B cell (primary cell): Measurements from ENCODE around the gene WDR64. TPM values are rescaled to one million over a fixed set of nuclear protein-coding genes. Genes with fewer than 3 reads are reported as not detected.
"Not testable (repeated sequence)": the region's sequence is repeated elsewhere in the genome, so short reads cannot be mapped to it uniquely, and the experiment has no call there.

Source experiments
- ATAC-seq: fragments of 200-7000 bp; cut with Tn5 transposase; one replicate; pipeline ENCODE4 v1.10.0; 2021; ENCODE audit warnings: low read depth, mild to moderate bottlenecking, moderate number of reproducible peaks, moderate library complexity
- CTCF ChIA-PET: fragments of 350-600 bp; sonication (Branson Sonifier 250); formaldehyde crosslinking; loops from one replicate; lab custom pipeline; 2021; ENCODE audit warnings: antibody characterized with exemption, inconsistent platforms; lab: Charles Lee
- POLR2A ChIA-PET: fragments of 350-600 bp; sonication (Branson Sonifier 250); formaldehyde crosslinking; loops from one replicate; lab custom pipeline; 2021; ENCODE audit warnings: antibody characterized with exemption; lab: Charles Lee
- DNase-seq: peaks from one replicate; pipeline ENCODE4 v3.0.0; 2013
- H2AFZ ChIP-seq: 2 replicates; pipeline ENCODE4 v1.6.1; 2012; ENCODE audit warnings: mild to moderate bottlenecking, low read depth, low read length; ENCODE audit not compliant: insufficient read depth, poor library complexity, severe bottlenecking
- H3K27ac ChIP-seq, 2 donors: 1 replicate in 1 of 2; 2 replicates in 1 of 2; pipeline ENCODE4 v1.5.1; 2012 to 2013; ENCODE audit warnings: low read length in 2 of 2, mild to moderate bottlenecking in 2 of 2, moderate library complexity in 1 of 2
- H3K27me3 ChIP-seq, 4 experiments: fragments of 200-600 bp in 1 of 4; sonication (generic) in 1 of 4; replicated peaks in 1 of 4; 1 replicate in 2 of 4; 2 replicates in 2 of 4; pipeline versions ENCODE4 v1.6.1 to v1.7.0; 2013 to 2016; ENCODE audit warnings: low read length in 3 of 4, mild to moderate bottlenecking in 2 of 4, mixed read lengths in 1 of 4, moderate library complexity in 1 of 4; ENCODE audit not compliant: insufficient read depth in 4 of 4, control insufficient read depth in 3 of 4; ENCODE audit errors: control extremely low read depth in 1 of 4
- H3K36me3 ChIP-seq, 2 experiments: replicated peaks in 1 of 2; 1 replicate in 1 of 2; 2 replicates in 1 of 2; pipeline versions ENCODE4 v1.6.1 to v1.7.1; 2013; ENCODE audit warnings: low read length in 1 of 2; ENCODE audit not compliant: insufficient read depth in 2 of 2, control insufficient read depth in 1 of 2; ENCODE audit errors: control extremely low read depth in 1 of 2, extremely low read depth in 1 of 2
- H3K4me1 ChIP-seq, 2 donors: fragments of 200-600 bp in 1 of 2; sonication (generic) in 1 of 2; 1 replicate in 1 of 2; 2 replicates in 1 of 2; pipeline versions ENCODE4 v1.5.1 to v1.6.1; 2013 to 2017; ENCODE audit warnings: low read length in 2 of 2; ENCODE audit not compliant: control insufficient read depth in 2 of 2, insufficient read depth in 2 of 2
- H3K4me2 ChIP-seq: replicated peaks from 2 replicates; pipeline ENCODE3; 2012; ENCODE audit warnings: mild to moderate bottlenecking, low read depth, low read length; ENCODE audit not compliant: poor library complexity, severe bottlenecking
- H3K4me3 ChIP-seq, 5 experiments: fragments of 200-600 bp in 1 of 5; sonication (generic) in 1 of 5; 1 replicate in 3 of 5; 2 replicates in 2 of 5; pipeline versions ENCODE4 v1.5.1 to v1.7.0; 2011 to 2016; ENCODE audit warnings: low read length in 4 of 5, mild to moderate bottlenecking in 4 of 5, low read depth in 2 of 5, control low read depth in 1 of 5, moderate library complexity in 1 of 5; ENCODE audit not compliant: insufficient read depth in 1 of 5; ENCODE audit errors: control extremely low read depth in 1 of 5, extremely low read depth in 1 of 5
- H3K79me2 ChIP-seq: fragments of 200-600 bp; sonication (generic); one replicate; pipeline ENCODE4 v1.6.0; 2016; ENCODE audit warnings: low read length; ENCODE audit not compliant: control insufficient read depth, insufficient read depth
- H3K9ac ChIP-seq: fragments of 200-600 bp; sonication (generic); 2 replicates; pipeline ENCODE4 v1.6.1; 2017; ENCODE audit warnings: mild to moderate bottlenecking, low read length, moderate library complexity
- H3K9me3 ChIP-seq, 3 donors: one replicate each; pipeline versions ENCODE4 v1.6.1 to v1.7.1; 2013; ENCODE audit warnings: low read length in 2 of 3; ENCODE audit not compliant: control insufficient read depth in 2 of 3, insufficient read depth in 1 of 3; ENCODE audit errors: control extremely low read depth in 1 of 3
- H4K20me1 ChIP-seq: 2 replicates; pipeline ENCODE4 v1.6.0; 2012; ENCODE audit warnings: mild to moderate bottlenecking, low read length; ENCODE audit not compliant: insufficient read depth, control insufficient read depth, poor library complexity, severe bottlenecking
- H3K27ac Mint-ChIP-seq: one replicate; pipeline ENCODE4 v1.8.0; 2021; ENCODE audit warnings: mixed read lengths
- H3K27me3 Mint-ChIP-seq: one replicate; pipeline ENCODE4 v1.8.0; 2021; ENCODE audit warnings: mixed read lengths
- H3K4me1 Mint-ChIP-seq: one replicate; pipeline ENCODE4 v1.8.0; 2021; ENCODE audit warnings: mixed read lengths
- H3K4me3 Mint-ChIP-seq: one replicate; pipeline ENCODE4 v1.8.0; 2021; ENCODE audit warnings: mixed read lengths
- H3K9me3 Mint-ChIP-seq: one replicate; pipeline ENCODE4 v1.8.0; 2022; ENCODE audit warnings: mixed read lengths; ENCODE audit not compliant: insufficient read depth
- CTCF ChIP-seq: fragments of 200-600 bp; IDR thresholded peaks from one replicate; pipeline ENCODE4 v1.8.0; 2022; ENCODE audit warnings: antibody characterized with exemption, mild to moderate bottlenecking
- EZH2 ChIP-seq: IDR thresholded peaks from 2 replicates; pipeline ENCODE4 v1.6.1; 2012; ENCODE audit warnings: borderline replicate concordance, low read depth, mild to moderate bottlenecking, moderate library complexity, low read length; ENCODE audit not compliant: insufficient read depth, poor library complexity, severe bottlenecking
- whole genome bisulfite sequencing: methylation state at CpG from one replicate; pipeline ENCODE4 v1.1.5; 2013; ENCODE audit warnings: missing lambda C conversion rate; ENCODE audit not compliant: insufficient coverage; 5-methylcytosine and 5-hydroxymethylcytosine counted together
- intact Hi-C: fragments of 100-400 bp; cut with micrococcal nuclease; formaldehyde crosslinking; loops from one replicate; pipeline ENCODE4 v1.10.0; 2022
- polyA plus RNA-seq: library from polyadenylated mRNA; depleted of rRNA; stranded (reverse); fragments of >200 nt; gene quantifications from 2 replicates; pipeline ENCODE4 v1.2.3, GENCODE V29; 2012
- total RNA-seq, 2 donors: library from RNA; stranded (reverse); fragments of 120-200 nt in 1 of 2; gene quantifications; 1 replicate in 1 of 2; 2 replicates in 1 of 2; pipeline versions ENCODE4 v1.2.3 to v1.2.4, GENCODE V29; 2013 to 2022

The WDR64 gene
- total and polyA plus RNA-seq, 2 donors (not counting 1 experiment from before 2014, with no cell fraction given): 0.13 TPM; not detected in 1

- DNase-seq (no peak), ATAC-seq (no peak)
- TF ChIP-seq CTCF: no peak
- no peak for TF ChIP-seq EZH2
- WGBS: 70% methylated on average over 2 of the region's 2 CpGs
- Histone ChIP-seq H3K4me2 (no peak overlapping the region), H3K4me1 (no peaks in the 10 kb centered on the region), H3K4me3 (no peak overlapping the region), H3K9ac (no peak overlapping the region), H2AFZ (no peak overlapping the region), H3K36me3 (no peaks in the 10 kb centered on the region), H3K27ac (no peak overlapping the region), H3K27me3 (no peaks in the 10 kb centered on the region), H3K9me3 (peaks cover 0 to 2% (median 0%) of the 10 kb centered on the region in 3 donors), H3K79me2 (no peaks in the 10 kb centered on the region), H4K20me1 (no peaks in the 10 kb centered on the region)
- Mint-ChIP-seq H3K4me1 (no peaks in the 10 kb centered on the region), H3K9me3 (no peaks in the 10 kb centered on the region), H3K4me3 (no peak overlapping the region), H3K27ac (no peak overlapping the region), H3K27me3 (peaks cover 22% of the 10 kb centered on the region)
- CTCF ChIA-PET: no interaction called here
- POLR2A ChIA-PET: no interaction called here
- intact Hi-C loops: no loop called here
Measured at GRCh38 chr1:241733899-241734298, 81.8 kb downstream of the WDR64 start.

GRCh38 chr1:241734533-241734932, 82.5 kb downstream of the WDR64 start:
- Histone ChIP-seq H4K20me1 (no peaks in the 10 kb centered on the region), H3K9me3 (peaks cover 0 to 2% (median 0%) of the 10 kb centered on the region in 3 donors), H3K9ac (no peak overlapping the region), H3K4me2 (no peak overlapping the region), H3K4me1 (no peaks in the 10 kb centered on the region), H3K27ac (no peak overlapping the region), H2AFZ (no peak overlapping the region), H3K27me3 (no peaks in the 10 kb centered on the region), H3K4me3 (no peak overlapping the region), H3K36me3 (no peaks in the 10 kb centered on the region), H3K79me2 (no peaks in the 10 kb centered on the region)
- Mint-ChIP-seq H3K4me3 (no peak overlapping the region), H3K4me1 (no peaks in the 10 kb centered on the region), H3K9me3 (no peaks in the 10 kb centered on the region), H3K27me3 (peaks cover 23% of the 10 kb centered on the region), H3K27ac (no peak overlapping the region)
- no peak for TF ChIP-seq EZH2
- TF ChIP-seq CTCF: no peak
- CTCF ChIA-PET: interaction anchor here (0.6 kb wide), 1 partner anchor 613 kb away, joined by 4 read pairs; no protein-coding TSS in a partner anchor
- no peak for ATAC-seq
- no CpG with 5 or more reads among the region's 5 CpGs for WGBS
- DNase-seq: no peak
- POLR2A ChIA-PET: no interaction called here
- intact Hi-C loops: no loop called here

- H3K79me2 ChIP-seq, H3K27ac ChIP-seq, H3K4me2 ChIP-seq, intact Hi-C loops, H3K4me3 Mint-ChIP-seq, H3K27me3 ChIP-seq, H3K36me3 ChIP-seq, CTCF ChIA-PET, DNase-seq, H3K4me3 ChIP-seq, H3K9ac ChIP-seq, POLR2A ChIA-PET, H3K4me1 Mint-ChIP-seq, H3K27ac Mint-ChIP-seq, H3K4me1 ChIP-seq, H4K20me1 ChIP-seq, H3K9me3 ChIP-seq, ATAC-seq, H2AFZ ChIP-seq, H3K9me3 Mint-ChIP-seq: not testable (repeated sequence)
- peaks cover 20% of the 10 kb centered on the region for H3K27me3 Mint-ChIP-seq
- 100% methylated on average over 2 of the region's 8 CpGs for WGBS
Measured at GRCh38 chr1:241735493-241735926, 83.4 kb downstream of the WDR64 start.
